ENCODE data around the gene PRSS21.

- no peak for TF ChIP-seq CTCF (conservative IDR thresholded peaks at IDR 0.05)
- TF ChIP-seq ZFX (IDR thresholded peaks at IDR 0.05): no peak
These were observed 49.4 kb downstream of the PRSS21 start for GRCh38 chr16:2866431-2866830.
